Muscle layer of colon (tissue), 2 donors: ENCODE data around the gene MATK.
"Not testable (repeated sequence)": the region's sequence is repeated elsewhere in the genome, so short reads cannot be mapped to it uniquely, and the experiment has no call there.

Experiments used
- H3K27ac ChIP-seq: one replicate; pipeline ENCODE4 v1.7.0; 2013; ENCODE audit warnings: low read depth, mild to moderate bottlenecking, low read length, moderate library complexity
- H3K27me3 ChIP-seq, 2 donors: one replicate each; pipeline ENCODE4 v1.7.0; 2013; ENCODE audit warnings: low read length in 2 of 2, mild to moderate bottlenecking in 2 of 2; ENCODE audit not compliant: insufficient read depth in 2 of 2, control insufficient read depth in 1 of 2
- H3K36me3 ChIP-seq: one replicate; pipeline ENCODE4 v1.7.0; 2013; ENCODE audit warnings: mild to moderate bottlenecking, low read length; ENCODE audit not compliant: insufficient read depth
- H3K4me1 ChIP-seq: one replicate; pipeline ENCODE4 v1.7.0; 2013; ENCODE audit warnings: mild to moderate bottlenecking, low read length; ENCODE audit not compliant: insufficient read depth
- H3K4me3 ChIP-seq, 2 donors: one replicate each; pipeline ENCODE4 v1.7.0; 2013; ENCODE audit warnings: low read length in 2 of 2, low read depth in 1 of 2, mild to moderate bottlenecking in 1 of 2, moderate library complexity in 1 of 2
- H3K9ac ChIP-seq: one replicate; pipeline ENCODE4 v1.7.0; 2013; ENCODE audit warnings: low read length
- H3K9me3 ChIP-seq: one replicate; pipeline ENCODE4 v1.7.0; 2013; ENCODE audit warnings: mild to moderate bottlenecking, low read length
- donor health status: abdominal sarcoma.
- donor health status: Adenocarcinoma of cecum.

Gene MATK

DNA sequence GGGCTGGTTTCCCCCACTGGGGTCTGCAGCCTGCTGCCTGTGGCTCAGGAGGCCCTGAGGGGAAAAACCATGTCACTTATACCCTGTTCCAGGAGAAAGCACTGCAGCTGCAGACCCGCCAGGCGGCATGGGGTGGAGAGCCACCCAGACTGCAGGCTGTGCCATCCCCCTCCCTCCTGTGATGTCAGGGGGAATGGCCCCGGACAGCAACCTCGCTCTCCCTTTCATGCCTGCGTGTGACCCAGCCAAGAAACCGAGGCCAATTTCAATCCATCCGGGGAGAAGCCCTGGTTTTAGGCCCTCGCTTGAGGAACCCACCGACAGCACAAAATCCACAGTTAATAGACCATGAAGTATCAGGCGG lies 37.2 kb upstream of the MATK start:
- no peaks in the 10 kb centered on the region for H3K9me3 ChIP-seq
- H3K36me3 ChIP-seq = no peaks in the 10 kb centered on the region
- H3K4me3 ChIP-seq = no peak overlapping the region
- H3K27ac ChIP-seq = no peak overlapping the region
- H3K27me3 ChIP-seq = no peaks in the 10 kb centered on the region
- H3K9ac ChIP-seq = no peak overlapping the region
- H3K4me1 ChIP-seq = no peaks in the 10 kb centered on the region

DNA sequence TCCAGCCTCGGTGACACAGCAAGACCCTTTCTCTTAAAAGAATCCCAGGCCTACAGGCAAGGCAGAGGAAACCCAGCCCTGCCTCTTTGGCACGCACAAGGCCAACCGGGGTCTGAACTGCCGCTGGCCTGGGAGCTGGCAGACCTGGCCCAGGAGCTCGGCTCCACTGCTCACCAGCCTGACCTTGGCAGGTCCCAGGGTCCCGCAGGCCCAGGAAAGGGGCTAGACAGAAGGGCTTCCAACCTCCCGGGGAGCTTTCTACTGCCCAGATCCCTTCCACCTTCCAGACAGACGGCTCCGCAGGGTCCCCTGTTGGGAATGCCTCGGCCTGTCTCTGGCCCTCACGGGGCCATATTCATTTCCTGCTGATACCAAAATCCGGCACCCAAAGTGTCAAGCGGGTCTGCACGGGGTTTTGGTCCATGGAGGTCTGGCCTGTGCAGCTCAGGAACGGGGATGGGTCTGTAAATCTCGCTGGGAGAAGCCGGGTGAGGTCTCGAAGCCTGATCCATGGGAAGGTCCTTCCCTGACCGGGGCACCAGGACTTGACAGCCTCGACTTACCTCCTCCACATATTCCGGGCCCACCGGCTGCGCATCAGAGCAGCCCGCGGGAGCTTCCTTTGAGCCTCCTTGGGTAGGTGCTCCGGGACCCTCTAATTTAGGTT lies 36.6 kb upstream of the MATK start:
- no peak overlapping the region for H3K9ac ChIP-seq
- H3K9me3 ChIP-seq = no peaks in the 10 kb centered on the region
- H3K4me1 ChIP-seq = no peaks in the 10 kb centered on the region
- H3K27me3 ChIP-seq = no peaks in the 10 kb centered on the region
- no peaks in the 10 kb centered on the region for H3K36me3 ChIP-seq
- no peak overlapping the region for H3K27ac ChIP-seq
- H3K4me3 ChIP-seq = no peak overlapping the region

DNA sequence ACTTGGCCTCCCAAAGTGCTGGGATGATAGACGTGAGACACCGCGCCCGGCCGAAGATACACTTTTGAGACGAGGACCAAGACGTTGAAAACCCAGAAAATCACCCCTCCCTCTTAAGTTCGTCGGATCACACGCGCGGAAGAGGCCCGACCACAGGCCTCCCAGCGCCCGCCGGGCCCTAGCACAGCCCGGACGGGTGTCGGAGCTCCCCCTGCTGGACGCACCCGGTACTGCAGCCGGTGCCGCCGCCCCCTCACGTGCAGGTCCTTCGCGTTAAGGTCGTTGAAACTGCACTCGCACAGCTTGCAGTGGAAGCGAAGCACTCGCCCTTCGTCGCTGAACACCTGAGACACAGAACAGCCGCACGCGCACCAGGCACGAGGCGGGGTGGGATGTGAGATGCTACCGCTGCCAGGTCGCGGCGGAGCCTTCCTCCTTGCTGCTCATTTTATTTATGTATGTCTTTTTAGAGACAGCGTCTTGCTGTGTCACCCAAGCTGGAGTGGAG lies 35.7 kb upstream of the MATK start:
- no peak overlapping the region for H3K27ac ChIP-seq

DNA sequence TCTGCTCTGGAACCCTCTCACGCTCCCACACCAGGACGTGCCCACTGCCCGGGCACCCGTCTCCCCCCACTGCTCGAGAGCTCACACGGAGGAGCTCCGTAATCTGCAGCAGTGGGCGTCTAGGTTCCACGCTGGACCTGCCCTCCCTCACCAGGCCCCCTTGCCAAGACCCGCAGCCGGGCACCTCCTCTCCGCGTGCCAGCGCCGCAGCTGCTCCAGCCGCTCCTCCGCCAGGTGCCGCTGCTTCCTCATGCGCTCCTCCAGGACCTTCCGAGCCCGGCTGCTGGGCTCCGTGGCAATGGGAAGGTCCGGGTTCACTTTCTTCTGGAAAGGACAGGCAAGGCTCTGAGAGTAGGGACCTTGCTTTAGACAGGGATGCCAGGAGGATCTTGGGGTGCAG lies 35.0 kb upstream of the MATK start:
- H3K36me3 ChIP-seq = no peaks in the 10 kb centered on the region
- no peaks in the 10 kb centered on the region for H3K9me3 ChIP-seq
- no peak overlapping the region for H3K9ac ChIP-seq
- H3K4me1 ChIP-seq = no peaks in the 10 kb centered on the region
- no peaks in the 10 kb centered on the region for H3K27me3 ChIP-seq
- no peak overlapping the region for H3K4me3 ChIP-seq
- H3K27ac ChIP-seq = no peak overlapping the region

More for the DNA sequence above, 35.7 kb upstream of the MATK start:
- Histone ChIP-seq H3K4me1 (no peaks in the 10 kb centered on the region), H3K4me3 (no peak overlapping the region), H3K36me3 (no peaks in the 10 kb centered on the region), H3K9me3 (no peaks in the 10 kb centered on the region), H3K9ac (no peak overlapping the region), H3K27me3 (no peaks in the 10 kb centered on the region)

DNA sequence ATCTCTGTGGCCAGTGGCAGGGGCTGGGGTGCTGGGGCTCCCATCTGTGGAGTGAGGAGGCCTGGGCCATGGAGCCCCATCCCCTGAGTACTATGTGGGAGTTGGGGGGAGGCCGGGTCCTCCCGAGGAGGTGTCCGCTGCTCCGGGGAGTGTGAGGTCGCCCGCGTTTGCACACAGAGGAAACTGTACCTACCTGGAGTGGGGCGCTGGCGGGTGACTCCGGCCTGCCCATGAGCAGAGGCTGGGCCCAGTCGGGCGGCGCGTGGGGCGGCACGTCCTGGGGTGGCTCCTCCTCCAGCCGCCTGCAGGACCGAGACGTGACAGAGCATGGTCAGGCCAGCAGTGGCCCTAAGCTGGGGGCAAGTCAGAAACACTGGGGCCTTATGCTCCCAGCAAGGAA lies 33.8 kb upstream of the MATK start:
- no peaks in the 10 kb centered on the region for H3K9me3 ChIP-seq
- no peaks in the 10 kb centered on the region for H3K36me3 ChIP-seq
- H3K27ac ChIP-seq = no peak overlapping the region
- no peak overlapping the region for H3K4me3 ChIP-seq
- H3K27me3 ChIP-seq = no peaks in the 10 kb centered on the region
- H3K4me1 ChIP-seq = no peaks in the 10 kb centered on the region
- no peak overlapping the region for H3K9ac ChIP-seq

DNA sequence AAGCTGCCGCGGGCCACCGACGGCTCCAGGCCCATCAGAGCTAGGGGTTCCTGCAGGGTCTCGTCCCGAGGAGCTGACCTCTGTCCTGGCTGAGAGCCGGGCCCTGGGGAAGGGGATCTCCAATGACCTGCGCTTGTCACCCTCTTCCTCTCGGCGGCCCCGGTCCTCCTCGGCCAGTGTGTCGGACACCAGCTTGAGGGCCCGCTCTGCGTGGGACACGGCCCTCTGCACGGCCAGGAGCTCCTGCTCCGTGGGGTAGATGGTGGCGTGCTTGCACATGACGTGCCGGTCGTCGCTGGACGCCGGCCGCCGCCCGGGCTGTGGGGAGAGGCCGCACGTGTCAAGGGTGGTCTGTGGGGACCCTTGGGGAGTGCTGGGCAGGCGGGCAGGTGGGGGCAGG lies 32.7 kb upstream of the MATK start:
- Histone ChIP-seq H3K4me1 (no peaks in the 10 kb centered on the region), H3K27ac (no peak overlapping the region), H3K9me3 (no peaks in the 10 kb centered on the region), H3K36me3 (no peaks in the 10 kb centered on the region), H3K9ac (no peak overlapping the region), H3K27me3 (no peaks in the 10 kb centered on the region), H3K4me3 (no peak overlapping the region)

DNA sequence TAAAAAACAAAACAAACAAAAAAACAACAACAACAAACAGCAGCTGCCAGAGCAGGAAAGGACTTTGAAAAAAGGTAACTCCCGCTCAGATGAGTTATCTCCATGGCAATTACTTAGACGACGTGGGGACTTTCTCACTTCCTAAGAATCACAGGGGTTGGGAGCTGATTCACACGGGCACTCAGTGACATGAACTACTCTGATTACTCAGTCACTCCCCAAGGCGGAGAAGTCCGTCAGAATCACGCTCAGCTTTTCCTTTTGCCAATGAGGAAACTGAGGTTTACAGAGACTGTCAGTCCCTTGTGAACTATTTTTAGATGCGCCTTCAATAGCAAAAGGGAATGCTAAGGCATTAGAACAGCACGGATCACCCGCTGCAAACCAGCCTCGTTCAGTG lies 32.3 kb upstream of the MATK start:
- Histone ChIP-seq H3K27me3 (no peaks in the 10 kb centered on the region), H3K9me3 (no peaks in the 10 kb centered on the region), H3K27ac (no peak overlapping the region), H3K36me3 (no peaks in the 10 kb centered on the region), H3K9ac (no peak overlapping the region), H3K4me1 (no peaks in the 10 kb centered on the region), H3K4me3 (no peak overlapping the region)

DNA sequence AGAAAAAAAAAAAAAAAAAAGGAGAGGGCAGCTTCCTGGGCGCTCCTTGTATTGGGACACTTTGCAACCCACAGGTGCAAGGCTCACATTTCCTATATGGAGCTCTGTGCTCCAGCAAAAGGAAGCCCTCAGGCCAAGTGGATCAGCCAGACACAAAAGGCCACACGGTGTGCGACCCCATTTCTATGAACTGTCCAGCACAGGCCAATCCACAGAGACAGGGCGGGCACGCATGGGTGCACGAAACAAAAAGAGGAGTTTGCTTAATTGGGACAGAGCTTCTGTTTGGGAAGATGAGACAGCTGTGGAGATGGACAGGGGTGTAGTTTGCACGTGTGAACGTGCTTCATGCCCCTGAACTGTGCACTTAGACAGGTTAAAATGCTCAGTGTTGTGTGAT lies 31.6 kb upstream of the MATK start:
- no peak overlapping the region for H3K27ac ChIP-seq
- no peaks in the 10 kb centered on the region for H3K4me1 ChIP-seq
- H3K9me3 ChIP-seq = no peaks in the 10 kb centered on the region
- H3K36me3 ChIP-seq = no peaks in the 10 kb centered on the region
- H3K9ac ChIP-seq = no peak overlapping the region
- H3K4me3 ChIP-seq = no peak overlapping the region
- no peaks in the 10 kb centered on the region for H3K27me3 ChIP-seq

DNA sequence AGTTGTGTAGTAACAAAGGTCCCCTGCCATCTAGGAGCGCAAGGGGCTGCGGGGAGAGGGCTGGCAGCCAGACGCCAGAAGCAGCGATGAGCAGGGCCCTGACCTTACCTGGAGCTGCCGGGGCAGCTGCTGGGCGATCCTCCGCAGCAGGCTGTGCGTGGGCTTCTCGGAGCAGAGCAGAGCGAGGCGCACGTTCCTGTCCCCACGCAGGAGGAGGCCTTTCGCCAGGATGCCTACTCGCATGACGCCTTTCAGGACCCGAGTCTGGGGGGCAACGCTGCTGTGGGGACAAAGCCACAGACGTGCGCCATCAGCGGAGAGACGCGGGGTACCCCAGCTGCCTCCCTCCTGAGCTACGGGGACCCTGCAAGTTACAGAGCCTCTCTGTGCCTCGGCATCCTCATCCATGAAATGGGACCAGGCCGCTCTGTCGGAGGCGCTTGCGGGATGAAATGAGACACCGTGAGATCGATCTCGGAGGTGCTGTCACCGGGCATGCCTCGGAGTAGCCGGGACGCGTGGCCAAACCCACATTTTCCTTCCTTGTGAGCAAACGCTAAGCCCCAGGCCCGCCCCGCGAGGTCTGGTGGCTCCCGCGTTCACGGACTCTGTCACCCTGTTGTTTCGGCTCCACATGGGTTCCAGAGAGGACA lies 30.5 kb upstream of the MATK start:
- no peak overlapping the region for H3K27ac ChIP-seq
- no peaks in the 10 kb centered on the region for H3K36me3 ChIP-seq
- no peaks in the 10 kb centered on the region for H3K9me3 ChIP-seq
- H3K4me3 ChIP-seq = no peak overlapping the region
- no peaks in the 10 kb centered on the region for H3K4me1 ChIP-seq
- no peaks in the 10 kb centered on the region for H3K27me3 ChIP-seq
- H3K9ac ChIP-seq = no peak overlapping the region

DNA sequence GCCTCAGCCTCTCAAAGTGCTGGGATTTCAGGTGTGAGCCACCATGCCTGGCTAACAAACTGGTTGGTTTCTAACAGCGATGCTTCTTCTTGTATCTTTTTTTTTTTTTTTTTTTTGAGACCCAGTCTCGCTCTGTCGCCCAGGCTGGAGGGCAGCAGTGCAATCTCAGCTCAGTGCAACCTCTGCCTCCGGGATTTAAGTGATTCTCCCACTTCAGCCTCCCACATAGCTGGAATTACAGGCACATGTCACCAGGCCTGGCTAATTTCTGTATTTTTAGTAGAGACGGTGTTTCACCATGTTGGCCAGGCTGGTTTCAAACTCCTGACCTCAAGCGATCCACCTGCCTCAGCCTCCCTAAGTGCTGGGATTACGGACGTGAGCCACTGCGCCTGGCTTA lies 30.0 kb upstream of the MATK start:
- not testable (repeated sequence) for H3K9me3 ChIP-seq, H3K9ac ChIP-seq, H3K4me3 ChIP-seq, H3K36me3 ChIP-seq, H3K27ac ChIP-seq, H3K27me3 ChIP-seq, H3K4me1 ChIP-seq

DNA sequence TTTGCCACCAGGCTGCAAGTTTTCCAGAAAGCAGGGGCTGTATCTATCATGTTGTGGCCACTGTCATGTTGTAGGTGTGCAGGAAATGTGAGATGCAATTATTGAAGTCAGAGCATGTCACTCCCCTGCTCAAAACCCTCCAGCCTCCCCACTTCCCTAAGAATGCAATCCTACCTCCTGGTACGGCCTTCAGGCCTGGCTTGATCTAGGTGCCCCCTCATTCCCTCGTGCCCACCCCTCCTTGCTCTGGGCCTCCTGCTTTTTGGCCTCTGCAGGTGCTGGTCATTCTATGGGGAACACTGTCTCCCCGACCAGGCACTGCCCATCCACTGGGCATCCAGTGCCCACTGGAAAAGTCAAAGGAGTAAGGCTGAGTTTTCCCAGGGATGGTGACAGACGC lies 28.5 kb upstream of the MATK start:
- peaks cover 0 to 10% of the 10 kb centered on the region in 2 donors for H3K27me3 ChIP-seq
- no peak overlapping the region for H3K4me3 ChIP-seq
- H3K27ac ChIP-seq = no peak overlapping the region
- H3K9ac ChIP-seq = no peak overlapping the region
- H3K9me3 ChIP-seq = no peaks in the 10 kb centered on the region
- no peaks in the 10 kb centered on the region for H3K4me1 ChIP-seq
- H3K36me3 ChIP-seq = no peaks in the 10 kb centered on the region
